GM15510 (cell line): Measurements from ENCODE around the gene PTPRC.

ENCODE experiments used
- POLR2A ChIP-seq: IDR thresholded peaks from 3 replicates; pipeline ENCODE4 v1.6.1; 2011; ENCODE audit warnings: borderline replicate concordance; ENCODE audit not compliant: insufficient read length; ENCODE audit errors: extremely low read depth

Gene PTPRC

DNA sequence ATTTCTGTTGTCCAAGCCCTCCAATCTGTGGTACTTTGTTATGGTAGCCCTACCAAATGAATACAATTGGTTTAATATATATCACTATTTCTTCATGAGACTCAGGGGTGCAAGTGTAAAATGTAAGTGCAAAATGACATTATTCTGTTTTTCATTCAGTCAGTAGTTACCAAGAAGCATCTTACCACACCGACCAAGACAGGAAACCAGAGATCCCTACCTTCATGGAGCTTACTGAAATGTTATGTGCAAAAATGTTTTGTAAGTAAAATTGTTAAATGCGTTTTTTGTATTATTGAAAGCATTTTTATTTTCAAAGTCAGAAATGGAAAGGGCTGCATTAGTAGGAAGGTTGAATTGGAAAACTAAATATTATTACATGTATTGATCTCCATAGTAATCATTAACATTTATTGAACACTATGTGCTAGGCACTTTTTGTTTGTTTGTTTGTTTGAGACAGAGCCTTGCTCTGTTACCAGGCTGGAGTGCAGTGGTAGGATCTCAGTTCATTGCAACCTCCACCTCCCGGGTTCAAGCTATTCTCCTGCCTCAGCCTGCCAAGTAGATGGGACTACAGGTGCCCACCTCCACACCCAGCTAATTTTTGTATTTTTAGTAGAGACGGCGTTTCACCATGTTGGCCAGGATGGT, 166.8 kb downstream of the PTPRC start:
- no peak for TF ChIP-seq POLR2A

GRCh38 chr1:198806861-198807260, 168.0 kb downstream of the PTPRC start:
- TF ChIP-seq POLR2A: no peak
